HepG2 (cell line): ENCODE data around the gene PHEX. TPM values are rescaled to one million over a fixed set of nuclear protein-coding genes. Genes with fewer than 3 reads are reported as not detected.

Source experiments
- ATAC-seq: fragments of 200-7000 bp; cut with Tn5 transposase; 3 replicates; pipeline ENCODE4 v1.9.1; 2020; ENCODE audit warnings: mild to moderate bottlenecking, moderate library complexity
- BruUV-seq: library from RNA; stranded (reverse); fragments of 400-500 nt; replicated peaks from 2 replicates; lab custom pipeline; 2021; lab: Mats Ljungman, UMichigan
- CTCF ChIA-PET: fragments of 300-600 bp; formaldehyde crosslinking; extraction: SDS; loops from one replicate; lab custom pipeline; 2021; ENCODE audit warnings: low total read pairs, inconsistent platforms, low intra/inter-chr PET ratio; lab: Yijun Ruan, JAX
- POLR2A ChIA-PET: fragments of 350-600 bp; sonication (Branson Sonifier 250); formaldehyde crosslinking; loops from one replicate; lab custom pipeline; 2020; ENCODE audit warnings: antibody characterized with exemption, inconsistent platforms; lab: Yijun Ruan, JAX
- DNase-seq: peaks from one replicate; pipeline ENCODE4 v3.0.0-alpha.2; 2015; ENCODE audit warnings: low spot score
- FAIRE-seq: peaks from 3 replicates; lab custom pipeline; 2011; peaks lifted over from hg19 to GRCh38; lab: Jason Lieb, UNC
- H2AFZ ChIP-seq: one replicate; pipeline ENCODE4 v1.6.1; 2011; ENCODE audit warnings: low read length, inconsistent platforms
- H3K27ac ChIP-seq: fragments of 300-600 bp; 3 replicates; pipeline ENCODE4 v1.8.0; 2011; ENCODE audit warnings: mixed run types, mild to moderate bottlenecking, mixed read lengths, low read length, inconsistent platforms; ENCODE audit not compliant: insufficient read depth; ENCODE audit errors: extremely low read length
- H3K27me3 ChIP-seq, 2 experiments: fragments of 200-600 bp in 1 of 2; 2 replicates in 1 of 2; 3 replicates in 1 of 2; pipeline versions ENCODE4 v1.6.0 to v1.8.0; 2011; ENCODE audit warnings: low read length in 2 of 2, mild to moderate bottlenecking in 2 of 2, moderate library complexity in 2 of 2, inconsistent platforms in 1 of 2; ENCODE audit not compliant: insufficient read depth in 2 of 2, control insufficient read depth in 1 of 2
- H3K36me3 ChIP-seq, 2 experiments: fragments of 200-600 bp in 1 of 2; replicated peaks in 1 of 2; 2 replicates in 1 of 2; 3 replicates in 1 of 2; pipeline versions ENCODE4 v1.5.1 to v1.8.0; 2011; ENCODE audit warnings: low read length in 2 of 2, inconsistent platforms in 1 of 2; ENCODE audit not compliant: insufficient read depth in 2 of 2, control insufficient read depth in 1 of 2
- H3K4me1 ChIP-seq: 2 replicates; pipeline ENCODE4 v1.5.1; 2012; ENCODE audit warnings: low read length, inconsistent platforms; ENCODE audit not compliant: insufficient read depth
- H3K4me2 ChIP-seq: 2 replicates; pipeline ENCODE4 v1.6.0; 2011; ENCODE audit warnings: low read depth, low read length, inconsistent platforms
- H3K4me3 ChIP-seq, 3 experiments: fragments of 200-600 bp in 1 of 3; sonication (generic), shearing (Covaris generic) in 1 of 3; replicated peaks in 1 of 3; 2 replicates each; pipeline ENCODE4 v1.5.1; 2011 to 2016; ENCODE audit warnings: low read length in 3 of 3, inconsistent platforms in 2 of 3, low read depth in 2 of 3, mild to moderate bottlenecking in 2 of 3, control low read depth in 1 of 3, mixed read lengths in 1 of 3; ENCODE audit not compliant: insufficient read depth in 1 of 3
- H3K79me2 ChIP-seq: one replicate; pipeline ENCODE4 v1.6.1; 2011; ENCODE audit warnings: low read length, inconsistent platforms; ENCODE audit not compliant: insufficient read depth
- H3K9ac ChIP-seq: 2 replicates; pipeline ENCODE4 v1.6.0; 2011; ENCODE audit warnings: mild to moderate bottlenecking, low read depth, low read length, inconsistent platforms; ENCODE audit not compliant: insufficient read depth
- H3K9me3 ChIP-seq: 2 replicates; pipeline ENCODE4 v1.5.1; 2012; ENCODE audit warnings: mild to moderate bottlenecking, low read length
- H4K20me1 ChIP-seq: 2 replicates; pipeline ENCODE4 v1.6.0; 2011; ENCODE audit warnings: inconsistent platforms, mild to moderate bottlenecking, low read length, moderate library complexity; ENCODE audit not compliant: insufficient read depth
- CEBPG ChIP-seq: IDR thresholded peaks from 2 replicates; pipeline ENCODE4 v1.6.1; 2016
- ELF3 ChIP-seq: IDR thresholded peaks from 2 replicates; pipeline ENCODE4 v1.6.1; 2016; ENCODE audit warnings: missing genetic modification reagents, missing compliant biosample characterization
- HHEX ChIP-seq: IDR thresholded peaks from 2 replicates; pipeline ENCODE4 v1.6.1; 2016; ENCODE audit warnings: control low read depth
- KDM5A ChIP-seq: fragments of 200-600 bp; sonication (generic); IDR thresholded peaks from 2 replicates; pipeline ENCODE4 v1.7.0; 2018; ENCODE audit warnings: antibody characterized with exemption, mild to moderate bottlenecking, low read length, borderline replicate concordance
- RARG ChIP-seq: sonication (generic); formaldehyde crosslinking; IDR thresholded peaks from 2 replicates; pipeline ENCODE4 v1.4.0; 2020; ENCODE audit warnings: low read depth, mild to moderate bottlenecking, missing genetic modification reagents
- RELA ChIP-seq: sonication (generic); formaldehyde crosslinking; IDR thresholded peaks from 2 replicates; pipeline ENCODE4 v1.4.0; 2020; ENCODE audit warnings: missing genetic modification reagents
- ZNF451 ChIP-seq: sonication (generic); formaldehyde crosslinking; IDR thresholded peaks from 2 replicates; pipeline ENCODE4 v1.5.0; 2020; ENCODE audit warnings: mild to moderate bottlenecking, missing genetic modification reagents
- WGBS: methylation state at CpG from one replicate; pipeline ENCODE4 v1.1.6; 2017; ENCODE audit warnings: low lambda C conversion rate; 5-methylcytosine and 5-hydroxymethylcytosine counted together
- in situ Hi-C: cut with HindIII; loops from 2 replicates; pipeline ENCODE4 v1.10.0; 2017; ENCODE audit warnings: low pct_unique_long_range_greater_than_20kb; ENCODE audit not compliant: extremely low pct_ligation_motif_present
- intact Hi-C: fragments of 100-400 bp; cut with micrococcal nuclease; formaldehyde crosslinking; loops from one replicate; pipeline ENCODE4 v1.10.0; 2022; ENCODE audit not compliant: unreplicated experiment
- polyA plus RNA-seq, 8 experiments: library from polyadenylated mRNA; depleted of rRNA in 3 of 8; stranded (reverse) in 7 of 8; unstranded in 1 of 8; fragments of >200 nt; fragmentation: Illumina TruSeq in 4 of 8; extraction: Trizol in 4 of 8; gene quantifications; 2 replicates each; pipeline versions ENCODE4 v1.2.1 to v1.2.3, GENCODE V29; 2011 to 2016; ENCODE audit warnings: low read depth in 4 of 8, missing spikeins in 1 of 8, mixed read lengths in 1 of 8; ENCODE audit not compliant: insufficient read depth in 1 of 8
- total RNA-seq, 5 experiments: library from RNA; depleted of rRNA; stranded (reverse); fragments of >200 nt; fragmentation: Illumina TruSeq; extraction: Trizol; gene quantifications; 2 replicates each; pipeline ENCODE4 v1.2.3, GENCODE V29; 2016; ENCODE audit warnings: low read depth in 1 of 5
- TF ChIP-seq, protein P1 (sequence below): sonication (generic); formaldehyde crosslinking; IDR thresholded peaks from 2 replicates; pipeline ENCODE4 v1.5.1; 2020; ENCODE audit warnings: missing genetic modification reagents, mild to moderate bottlenecking, borderline replicate concordance
- TF ChIP-seq, protein P2 (sequence below): IDR thresholded peaks from 2 replicates; pipeline ENCODE4 v1.6.1; 2016
- TF ChIP-seq, protein P3 (sequence below): sonication (generic); formaldehyde crosslinking; IDR thresholded peaks from 2 replicates; pipeline ENCODE4 v1.4.0; 2020; ENCODE audit warnings: mild to moderate bottlenecking, missing genetic modification reagents
- TF ChIP-seq, protein P4 (sequence below): sonication (generic); formaldehyde crosslinking; IDR thresholded peaks from 2 replicates; pipeline ENCODE4 v1.4.0; 2020; ENCODE audit warnings: missing genetic modification reagents, mild to moderate bottlenecking, borderline replicate concordance
- TF ChIP-seq, protein P5 (sequence below): sonication (generic); formaldehyde crosslinking; IDR thresholded peaks from 2 replicates; pipeline ENCODE4 v1.8.1; 2023; ENCODE audit warnings: mild to moderate bottlenecking, inconsistent platforms, moderate library complexity, missing genetic modification reagents, borderline replicate concordance

The PHEX gene
- total and polyA plus RNA-seq, 2 of the 13 experiments (the other 11 are each of a cell fraction or from before 2014, with no cell fraction given), result 0.01 to 0.27 TPM

DNA sequence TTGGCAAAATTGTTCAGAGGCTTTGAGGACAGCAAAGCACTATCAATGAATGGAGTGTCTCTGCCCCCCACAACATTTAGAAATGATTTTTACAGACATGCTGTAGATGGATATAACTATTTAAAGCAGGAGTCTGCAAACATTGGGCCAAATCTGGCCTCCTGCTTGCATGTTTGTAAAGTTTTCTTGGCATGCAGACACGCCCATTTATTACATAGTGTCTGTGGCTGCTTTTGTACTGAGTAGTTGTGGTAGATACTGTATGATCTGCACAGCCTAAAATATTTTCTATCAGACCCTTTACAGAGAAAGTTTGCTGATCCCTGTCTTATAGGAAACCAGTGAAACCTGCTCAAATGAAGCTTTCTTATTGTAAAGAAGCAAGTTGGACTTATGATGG is 45.5 kb upstream of the PHEX start (continued):
- TF ChIP-seq, protein P1, sequence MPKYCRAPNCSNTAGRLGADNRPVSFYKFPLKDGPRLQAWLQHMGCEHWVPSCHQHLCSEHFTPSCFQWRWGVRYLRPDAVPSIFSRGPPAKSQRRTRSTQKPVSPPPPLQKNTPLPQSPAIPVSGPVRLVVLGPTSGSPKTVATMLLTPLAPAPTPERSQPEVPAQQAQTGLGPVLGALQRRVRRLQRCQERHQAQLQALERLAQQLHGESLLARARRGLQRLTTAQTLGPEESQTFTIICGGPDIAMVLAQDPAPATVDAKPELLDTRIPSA (CRISPR knock-in tag), result no peak
- no peak for TF ChIP-seq HHEX (CRISPR knock-in tag)
- TF ChIP-seq, protein P2, sequence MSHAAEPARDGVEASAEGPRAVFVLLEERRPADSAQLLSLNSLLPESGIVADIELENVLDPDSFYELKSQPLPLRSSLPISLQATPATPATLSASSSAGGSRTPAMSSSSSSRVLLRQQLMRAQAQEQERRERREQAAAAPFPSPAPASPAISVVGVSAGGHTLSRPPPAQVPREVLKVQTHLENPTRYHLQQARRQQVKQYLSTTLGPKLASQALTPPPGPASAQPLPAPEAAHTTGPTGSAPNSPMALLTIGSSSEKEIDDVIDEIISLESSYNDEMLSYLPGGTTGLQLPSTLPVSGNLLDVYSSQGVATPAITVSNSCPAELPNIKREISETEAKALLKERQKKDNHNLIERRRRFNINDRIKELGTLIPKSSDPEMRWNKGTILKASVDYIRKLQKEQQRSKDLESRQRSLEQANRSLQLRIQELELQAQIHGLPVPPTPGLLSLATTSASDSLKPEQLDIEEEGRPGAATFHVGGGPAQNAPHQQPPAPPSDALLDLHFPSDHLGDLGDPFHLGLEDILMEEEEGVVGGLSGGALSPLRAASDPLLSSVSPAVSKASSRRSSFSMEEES, result no peak

DNA sequence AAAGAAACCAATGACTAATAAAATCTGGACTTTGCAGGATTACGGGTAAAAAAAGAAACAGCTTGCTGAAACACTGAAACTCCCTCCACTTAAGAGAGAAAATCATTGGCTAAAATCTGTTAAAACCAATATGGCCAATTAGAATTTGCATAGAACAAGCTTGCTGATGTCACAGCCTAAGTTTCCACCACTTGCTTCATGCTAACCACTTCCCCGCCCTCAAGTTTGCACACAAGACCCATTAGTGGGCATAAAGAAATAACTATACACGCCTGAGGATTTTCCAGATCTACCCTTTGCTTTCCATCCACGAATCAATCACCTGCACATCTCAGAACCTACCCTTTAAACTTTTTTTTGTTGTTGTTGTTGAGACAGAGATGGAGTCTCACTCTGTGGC is 42.7 kb upstream of the PHEX start:
- H4K20me1 ChIP-seq, result no peaks in the 10 kb centered on the region
- TF ChIP-seq, protein P3, sequence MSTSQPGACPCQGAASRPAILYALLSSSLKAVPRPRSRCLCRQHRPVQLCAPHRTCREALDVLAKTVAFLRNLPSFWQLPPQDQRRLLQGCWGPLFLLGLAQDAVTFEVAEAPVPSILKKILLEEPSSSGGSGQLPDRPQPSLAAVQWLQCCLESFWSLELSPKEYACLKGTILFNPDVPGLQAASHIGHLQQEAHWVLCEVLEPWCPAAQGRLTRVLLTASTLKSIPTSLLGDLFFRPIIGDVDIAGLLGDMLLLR (CRISPR knock-in tag), result no peak
- no peak for TF ChIP-seq KDM5A
- TF ChIP-seq RELA (CRISPR knock-in tag), result no peak
- TF ChIP-seq CEBPG, result no peak
- no peak for TF ChIP-seq ELF3
- TF ChIP-seq ZNF451 (CRISPR knock-in tag), result no peak
- TF ChIP-seq, protein P4, sequence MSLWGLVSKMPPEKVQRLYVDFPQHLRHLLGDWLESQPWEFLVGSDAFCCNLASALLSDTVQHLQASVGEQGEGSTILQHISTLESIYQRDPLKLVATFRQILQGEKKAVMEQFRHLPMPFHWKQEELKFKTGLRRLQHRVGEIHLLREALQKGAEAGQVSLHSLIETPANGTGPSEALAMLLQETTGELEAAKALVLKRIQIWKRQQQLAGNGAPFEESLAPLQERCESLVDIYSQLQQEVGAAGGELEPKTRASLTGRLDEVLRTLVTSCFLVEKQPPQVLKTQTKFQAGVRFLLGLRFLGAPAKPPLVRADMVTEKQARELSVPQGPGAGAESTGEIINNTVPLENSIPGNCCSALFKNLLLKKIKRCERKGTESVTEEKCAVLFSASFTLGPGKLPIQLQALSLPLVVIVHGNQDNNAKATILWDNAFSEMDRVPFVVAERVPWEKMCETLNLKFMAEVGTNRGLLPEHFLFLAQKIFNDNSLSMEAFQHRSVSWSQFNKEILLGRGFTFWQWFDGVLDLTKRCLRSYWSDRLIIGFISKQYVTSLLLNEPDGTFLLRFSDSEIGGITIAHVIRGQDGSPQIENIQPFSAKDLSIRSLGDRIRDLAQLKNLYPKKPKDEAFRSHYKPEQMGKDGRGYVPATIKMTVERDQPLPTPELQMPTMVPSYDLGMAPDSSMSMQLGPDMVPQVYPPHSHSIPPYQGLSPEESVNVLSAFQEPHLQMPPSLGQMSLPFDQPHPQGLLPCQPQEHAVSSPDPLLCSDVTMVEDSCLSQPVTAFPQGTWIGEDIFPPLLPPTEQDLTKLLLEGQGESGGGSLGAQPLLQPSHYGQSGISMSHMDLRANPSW, result no peak
- TF ChIP-seq RARG (CRISPR knock-in tag), result no peak
- TF ChIP-seq, protein P5, sequence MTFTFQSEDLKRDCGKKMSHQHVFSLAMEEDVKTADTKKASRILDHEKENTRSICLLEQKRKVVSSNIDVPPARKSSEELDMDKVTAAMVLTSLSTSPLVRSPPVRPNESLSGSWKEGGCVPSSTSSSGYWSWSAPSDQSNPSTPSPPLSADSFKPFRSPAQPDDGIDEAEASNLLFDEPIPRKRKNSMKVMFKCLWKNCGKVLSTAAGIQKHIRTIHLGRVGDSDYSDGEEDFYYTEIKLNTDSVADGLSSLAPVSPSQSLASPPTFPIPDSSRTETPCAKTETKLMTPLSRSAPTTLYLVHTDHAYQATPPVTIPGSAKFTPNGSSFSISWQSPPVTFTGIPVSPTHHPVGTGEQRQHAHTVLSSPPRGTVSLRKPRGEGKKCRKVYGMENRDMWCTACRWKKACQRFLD (CRISPR knock-in tag), result no peak
- TF ChIP-seq, all 625 proteins: peak for 0
- Histone ChIP-seq H3K9me3 (no peaks in the 10 kb centered on the region), H3K79me2 (no peaks in the 10 kb centered on the region), H2AFZ (no peak overlapping the region), H3K36me3 (peaks cover 0 to 29% of the 10 kb centered on the region in 2 experiments; a peak in 4 of 5 replicates), H3K4me3 (no peak overlapping the region), H3K4me2 (no peak overlapping the region), H3K27me3 (no peaks in the 10 kb centered on the region), H3K27ac (no peak overlapping the region), H3K4me1 (no peaks in the 10 kb centered on the region), H3K9ac (no peak overlapping the region)
- FAIRE-seq, result no peak
- in situ Hi-C loops (loop anchor here (25.0 kb wide), 1 partner anchor 198 kb away; no protein-coding TSS in a partner anchor), intact Hi-C loops (loop anchor here (5.0 kb wide), 1 partner anchor 148 kb away; no protein-coding TSS in a partner anchor)
- ChIA-PET POLR2A (no interaction called here), CTCF (no interaction called here)
- WGBS, result 92% methylated on average over 4 of the region's 4 CpGs
- no peak for ATAC-seq
- no peak for DNase-seq
- BruUV-seq, result no TSS peak
